Measurements from ENCODE around the gene SLC24A3.

GRCh38 chr20:19617256-19617655, 404.8 kb downstream of the SLC24A3 start:
- TF ChIP-seq POLR2A (IDR thresholded peaks at IDR 0.05) (no peak), CTCF (IDR thresholded peaks at IDR 0.05) (no peak)
